RWPE2 (cell line): ENCODE results near the gene ATP10A.
A peak's percentile ranks its signal among the peaks of the same experiment; 100 is the strongest.

ENCODE experiments used
- ATAC-seq: fragments of 200-7000 bp; cut with Tn5 transposase; 3 replicates; pipeline ENCODE4 v1.9.1; 2021; ENCODE audit warnings: low read depth
- DNase-seq: peaks from one replicate; pipeline ENCODE4 v3.0.0-alpha.2; 2020; ENCODE audit warnings: low spot score
- H3K27ac ChIP-seq: fragments of 450-650 bp; 2 replicates; pipeline ENCODE4 v1.5.1; 2017; ENCODE audit warnings: mild to moderate bottlenecking; ENCODE audit not compliant: poor library complexity, severe bottlenecking
- H3K27me3 ChIP-seq: fragments of 250-450 bp; sonication (Bioruptor Pico); 2 replicates; pipeline ENCODE4 v1.5.1; 2021; ENCODE audit warnings: mild to moderate bottlenecking, moderate library complexity; ENCODE audit not compliant: insufficient read depth, poor library complexity, severe bottlenecking
- H3K36me3 ChIP-seq: fragments of 250-450 bp; sonication (Bioruptor Pico); 2 replicates; pipeline ENCODE4 v1.5.1; 2020; ENCODE audit warnings: low read depth, mild to moderate bottlenecking, moderate library complexity
- H3K4me1 ChIP-seq: fragments of 250-450 bp; sonication (Bioruptor Pico); 2 replicates; pipeline ENCODE4 v1.5.1; 2021; ENCODE audit warnings: mild to moderate bottlenecking, moderate library complexity; ENCODE audit not compliant: insufficient read depth, poor library complexity, severe bottlenecking
- H3K4me3 ChIP-seq: fragments of 250-450 bp; sonication (Bioruptor Pico); 2 replicates; pipeline ENCODE4 v1.5.1; 2021; ENCODE audit warnings: mild to moderate bottlenecking, moderate library complexity; ENCODE audit not compliant: severe bottlenecking
- H3K9me3 ChIP-seq: fragments of 250-450 bp; sonication (Bioruptor Pico); 2 replicates; pipeline ENCODE4 v1.5.1; 2021; ENCODE audit warnings: mild to moderate bottlenecking, moderate library complexity; ENCODE audit not compliant: severe bottlenecking
- CTCF ChIP-seq: fragments of 450-650 bp; IDR thresholded peaks from one replicate; pipeline ENCODE4 v1.5.1; 2017; ENCODE audit warnings: mild to moderate bottlenecking, moderate library complexity; ENCODE audit not compliant: poor library complexity, severe bottlenecking

Gene ATP10A

GRCh38 chr15:25891081-25891480 is 28.0 kb upstream of the ATP10A start:
- no peaks in the 10 kb centered on the region for H3K27me3 ChIP-seq
- no peak for TF ChIP-seq CTCF
- ATAC-seq = no peak

GRCh38 chr15:25890529-25890928 is 27.4 kb upstream of the ATP10A start:
- no peaks in the 10 kb centered on the region for H3K36me3 ChIP-seq
- DNase-seq (no peak), ATAC-seq (no peak)
- TF ChIP-seq CTCF = no peak
- H3K4me1 ChIP-seq = peaks cover 38% of the 10 kb centered on the region
- H3K4me3 ChIP-seq = no peak overlapping the region
- no peak overlapping the region for H3K27ac ChIP-seq
- no peaks in the 10 kb centered on the region for H3K9me3 ChIP-seq
- no peaks in the 10 kb centered on the region for H3K27me3 ChIP-seq

More at GRCh38 chr15:25891081-25891480, 28.0 kb upstream of the ATP10A start:
- Histone ChIP-seq H3K4me3 (no peak overlapping the region), H3K4me1 (peaks cover 38% of the 10 kb centered on the region), H3K36me3 (no peaks in the 10 kb centered on the region), H3K27ac (peak overlapping the region; percentile 80), H3K9me3 (no peaks in the 10 kb centered on the region)
- no peak for DNase-seq

GRCh38 chr15:25887870-25888269 is 24.7 kb upstream of the ATP10A start:
- Histone ChIP-seq H3K4me3 (no peak overlapping the region), H3K9me3 (no peaks in the 10 kb centered on the region), H3K4me1 (peaks cover 42% of the 10 kb centered on the region), H3K36me3 (no peaks in the 10 kb centered on the region), H3K27ac (no peak overlapping the region), H3K27me3 (no peaks in the 10 kb centered on the region)
- no peak for TF ChIP-seq CTCF
- DNase-seq (no peak), ATAC-seq (peak; percentile 1; the same call in 1 of the 3 replicates)

GRCh38 chr15:25886498-25887140 is 23.5 kb upstream of the ATP10A start:
- Histone ChIP-seq H3K4me1 (peaks cover 40% of the 10 kb centered on the region), H3K36me3 (no peaks in the 10 kb centered on the region), H3K9me3 (no peaks in the 10 kb centered on the region), H3K4me3 (no peak overlapping the region), H3K27ac (no peak overlapping the region), H3K27me3 (no peaks in the 10 kb centered on the region)
- DNase-seq (no peak), ATAC-seq (no peak)
- TF ChIP-seq CTCF = no peak

- ATAC-seq = no peak
- H3K27ac ChIP-seq = peak overlapping the region; percentile 92
- TF ChIP-seq CTCF = no peak
- no peaks in the 10 kb centered on the region for H3K9me3 ChIP-seq
- no peaks in the 10 kb centered on the region for H3K27me3 ChIP-seq
- no peak overlapping the region for H3K4me3 ChIP-seq
- H3K4me1 ChIP-seq = peaks cover 38% of the 10 kb centered on the region
- DNase-seq = peak; percentile 23
- H3K36me3 ChIP-seq = no peaks in the 10 kb centered on the region
These were observed 21.2 kb upstream of the ATP10A start for GRCh38 chr15:25884370-25884769.
